Right atrium auricular region (tissue), 2 donors: Measurements from ENCODE around the gene TNFRSF4. TPM values are rescaled to one million over a fixed set of nuclear protein-coding genes. Genes with fewer than 3 reads are reported as not detected.

Source experiments
- DNase-seq: peaks from one replicate; pipeline ENCODE4 v3.0.0-alpha.2; 2019; ENCODE audit warnings: low spot score
- H3K27ac ChIP-seq, 2 donors: fragments of 200-600 bp; sonication (generic); 1 replicate in 1 of 2; 2 replicates in 1 of 2; pipeline ENCODE4 v1.5.1; 2016 to 2019
- H3K27me3 ChIP-seq, 2 donors: fragments of 200-600 bp; sonication (generic); one replicate each; pipeline versions ENCODE4 v1.5.1 to v1.6.0; 2017 to 2019
- H3K36me3 ChIP-seq: fragments of 200-600 bp; sonication (generic); one replicate; pipeline ENCODE4 v1.5.1; 2016
- H3K4me1 ChIP-seq, 2 donors: fragments of 200-600 bp; sonication (generic); one replicate each; pipeline versions ENCODE4 v1.5.1 to v1.6.0; 2017 to 2019
- H3K4me3 ChIP-seq, 2 donors: fragments of 200-600 bp; sonication (generic); 1 replicate in 1 of 2; 2 replicates in 1 of 2; pipeline ENCODE4 v1.5.1; 2017 to 2019; ENCODE audit warnings: mild to moderate bottlenecking in 1 of 2, moderate library complexity in 1 of 2
- H3K9me3 ChIP-seq, 2 donors: fragments of 200-600 bp; sonication (generic); one replicate each; pipeline ENCODE4 v1.5.1; 2019
- CTCF ChIP-seq, 2 donors: fragments of 200-600 bp; sonication (generic); IDR thresholded peaks; one replicate each; pipeline ENCODE4 v1.5.1; 2019; ENCODE audit warnings: antibody characterized with exemption in 2 of 2
- microRNA counts, 2 donors: library from miRNA; unstranded; fragments of <30 nt; microRNA quantifications; one replicate each; lab custom pipeline; 2016 to 2017
- microRNA-seq, 2 donors: library from miRNA; unstranded; fragments of <30 nt; microRNA quantifications; one replicate each; pipeline ENCODE4, GENCODE V29; 2016 to 2017; ENCODE audit warnings: borderline number of aligned reads in 2 of 2, borderline replicate concordance in 1 of 2
- total RNA-seq, 2 donors: library from RNA; depleted of rRNA; stranded (reverse); fragments of >200 nt; gene quantifications; one replicate each; pipeline ENCODE4 v1.1.0, GENCODE V29; 2016

Gene TNFRSF4
- total RNA-seq, 2 donors from 2014 or later = 0.59 to 0.79 TPM

GRCh38 chr1:1161683-1162079, 52.3 kb downstream of the TNFRSF4 start:
- no peak for DNase-seq
- no peak overlapping the region for H3K27ac ChIP-seq
- H3K9me3 ChIP-seq = no peaks in the 10 kb centered on the region
- no peaks in the 10 kb centered on the region for H3K36me3 ChIP-seq
- peaks cover 0 to 15% of the 10 kb centered on the region in 2 donors for H3K4me1 ChIP-seq
- H3K27me3 ChIP-seq = no peaks in the 10 kb centered on the region
- H3K4me3 ChIP-seq = no peak overlapping the region
- no peak for TF ChIP-seq CTCF (IDR thresholded peaks at IDR 0.05)

MicroRNA genes within 50 kb of the gene (microRNA counts, 767-probe panel; counts per million panel counts)
- microRNA hsa-miR-200a-3p (lab: Ali Mortazavi, UCI) = 0 to 496 counts per million in 2 donors
- 0 to 2,085 counts per million in 2 donors for microRNA hsa-miR-200b-3p (lab: Ali Mortazavi, UCI)
- 0 to 31.0 counts per million in 2 donors for microRNA hsa-miR-429 (lab: Ali Mortazavi, UCI)

Small RNAs within 50 kb of the gene (microRNA-seq; reads per million reads assigned to microRNA genes)
- gene MIR200A = 7.1 to 12.0 reads per million in 2 donors
- 36.1 to 71.4 reads per million in 2 donors for gene MIR200B
- gene MIR429 = 2.8 to 4.2 reads per million in 2 donors

Other genes with a start within 250 kb of the TNFRSF4 start
- gene PLEKHN1, start 247.7 kb downstream of the TNFRSF4 start, total RNA-seq = under 1 TPM in 1 of 2 donors, not detected in 1; 0.59 TPM
- 10 to 100 TPM; 22.0 to 61.8 TPM for gene PERM1, start 232.1 kb downstream of the TNFRSF4 start, total RNA-seq
- gene HES4, start 214.1 kb downstream of the TNFRSF4 start, total RNA-seq = 10 to 100 TPM; 31.8 to 68.4 TPM
- gene ISG15, start 200.7 kb downstream of the TNFRSF4 start, total RNA-seq = 10 to 100 TPM; 26.8 to 32.2 TPM
- 10 to 100 TPM; 22.5 to 27.9 TPM for gene AGRN, start 194.0 kb downstream of the TNFRSF4 start, total RNA-seq
- not detected for gene RNF223, start 139.8 kb downstream of the TNFRSF4 start, total RNA-seq
- gene C1orf159, start 98.1 kb downstream of the TNFRSF4 start, total RNA-seq = 1 to 10 TPM; 4.4 to 4.6 TPM
- not detected for gene TTLL10, start 40.3 kb downstream of the TNFRSF4 start, total RNA-seq
- gene TNFRSF18, start 7.6 kb downstream of the TNFRSF4 start, total RNA-seq = under 1 TPM in 1 of 2 donors, not detected in 1; 0.55 TPM
- 100 to 1,000 TPM; 120 to 128 TPM for gene SDF4, start 17.8 kb upstream of the TNFRSF4 start, total RNA-seq
- 10 to 100 TPM; 16.1 to 19.7 TPM for gene B3GALT6, start 18.1 kb upstream of the TNFRSF4 start, total RNA-seq
- not detected for gene C1QTNF12, start 32.6 kb upstream of the TNFRSF4 start, total RNA-seq
- gene UBE2J2, start 59.7 kb upstream of the TNFRSF4 start, total RNA-seq = 10 to 100 TPM; 27.5 to 33.5 TPM
- under 1 TPM; 0.59 to 0.79 TPM for gene SCNN1D, start 66.3 kb upstream of the TNFRSF4 start, total RNA-seq
- gene ACAP3, start 93.8 kb upstream of the TNFRSF4 start, total RNA-seq = 10 to 100 TPM; 19.5 to 20.4 TPM
- gene PUSL1, start 94.4 kb upstream of the TNFRSF4 start, total RNA-seq = 10 to 100 TPM; 14.5 to 24.8 TPM
- gene INTS11, start 110.5 kb upstream of the TNFRSF4 start, total RNA-seq = 10 to 100 TPM; 59.6 to 65.2 TPM
- 10 to 100 TPM; 35.6 to 64.1 TPM for gene CPTP, start 110.6 kb upstream of the TNFRSF4 start, total RNA-seq
- gene TAS1R3, start 117.1 kb upstream of the TNFRSF4 start, total RNA-seq = under 1 TPM; 0.30 to 0.35 TPM
- 10 to 100 TPM; 75.0 to 80.2 TPM for gene DVL1, start 135.3 kb upstream of the TNFRSF4 start, total RNA-seq
- gene MXRA8, start 144.4 kb upstream of the TNFRSF4 start, total RNA-seq = 10 to 100 TPM; 53.4 to 58.6 TPM
- gene AURKAIP1, start 161.1 kb upstream of the TNFRSF4 start, total RNA-seq = 100 to 1,000 TPM; 155 to 159 TPM
- gene CCNL2, start 185.2 kb upstream of the TNFRSF4 start, total RNA-seq = 10 to 100 TPM; 41.6 to 44.2 TPM
- 100 to 1,000 TPM; 160 to 218 TPM for gene MRPL20, start 193.1 kb upstream of the TNFRSF4 start, total RNA-seq
- 1 to 10 TPM; 2.2 to 2.4 TPM for gene ANKRD65, start 207.1 kb upstream of the TNFRSF4 start, total RNA-seq
- 10 to 100 TPM; 13.0 to 15.2 TPM for gene VWA1, start 221.5 kb upstream of the TNFRSF4 start, total RNA-seq
- 1 to 10 TPM; 1.4 to 2.8 TPM for gene ATAD3C, start 235.5 kb upstream of the TNFRSF4 start, total RNA-seq